WERI-Rb-1 (cell line): ENCODE data around the gene HSPB6.
A peak's percentile ranks its signal among the peaks of the same experiment; 100 is the strongest.

Experiments used
- DNase-seq: peaks from one replicate; pipeline ENCODE4 v3.0.0-alpha.2; 2020
- H3K27ac ChIP-seq: fragments of 250-450 bp; sonication (Bioruptor Pico); 2 replicates; pipeline ENCODE4 v1.5.1; 2020; ENCODE audit warnings: mild to moderate bottlenecking, moderate library complexity
- H3K27me3 ChIP-seq: fragments of 250-450 bp; sonication (Bioruptor Pico); 2 replicates; pipeline ENCODE4 v1.5.1; 2021; ENCODE audit warnings: mild to moderate bottlenecking, low read depth, moderate library complexity; ENCODE audit not compliant: insufficient read depth, severe bottlenecking
- H3K36me3 ChIP-seq: fragments of 250-450 bp; sonication (Bioruptor Pico); 2 replicates; pipeline ENCODE4 v1.5.1; 2020; ENCODE audit warnings: mild to moderate bottlenecking, moderate library complexity
- H3K4me3 ChIP-seq: 2 replicates; pipeline ENCODE4 v1.5.1; 2011; ENCODE audit warnings: low read depth, mild to moderate bottlenecking, control low read depth, low read length
- H3K9me3 ChIP-seq: fragments of 250-450 bp; sonication (Bioruptor Pico); 2 replicates; pipeline ENCODE4 v1.5.1; 2021; ENCODE audit warnings: mild to moderate bottlenecking, moderate library complexity; ENCODE audit not compliant: severe bottlenecking
- TF ChIP-seq, protein P1 (sequence below): IDR thresholded peaks from 2 replicates; pipeline ENCODE4 v1.5.1; 2011; ENCODE audit warnings: low read depth, mild to moderate bottlenecking, control low read depth, inconsistent platforms, low read length

HSPB6 gene

DNA sequence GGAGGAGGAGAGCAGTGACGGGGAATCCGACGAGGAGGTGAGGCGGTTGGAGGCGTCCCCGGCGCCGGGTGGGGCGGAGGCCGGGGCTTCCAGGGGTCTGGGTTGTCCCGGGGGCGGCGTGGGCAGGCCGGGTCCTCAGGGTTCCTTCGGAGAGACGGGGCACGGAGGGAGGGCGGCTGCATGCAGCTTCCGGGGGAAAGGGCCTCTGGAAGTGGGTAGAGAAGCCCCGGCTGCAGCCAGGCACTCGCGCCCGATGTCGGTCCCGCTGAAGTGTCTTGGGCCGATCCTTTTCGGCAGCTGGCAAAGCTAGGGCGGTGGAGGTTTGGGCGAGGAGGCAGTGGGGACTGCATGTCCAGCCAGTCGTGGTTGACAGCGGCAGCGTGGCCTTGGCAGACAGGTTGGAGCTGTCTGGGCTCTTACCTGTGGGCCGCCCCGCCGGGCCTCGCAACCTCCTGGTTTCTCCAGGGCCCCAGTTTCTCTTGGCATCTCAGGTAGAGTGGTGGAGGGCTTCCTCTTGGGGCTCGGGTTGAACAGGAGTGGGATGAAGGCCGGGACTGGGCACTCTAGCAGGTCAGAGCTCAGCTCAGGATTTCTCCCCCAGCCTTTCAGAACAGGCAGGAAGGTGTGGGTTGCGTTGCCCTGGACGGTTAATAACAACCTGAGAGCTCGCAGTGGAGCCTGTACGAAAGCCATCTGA is 38.3 kb downstream of the HSPB6 start:
- TF ChIP-seq, protein P1, sequence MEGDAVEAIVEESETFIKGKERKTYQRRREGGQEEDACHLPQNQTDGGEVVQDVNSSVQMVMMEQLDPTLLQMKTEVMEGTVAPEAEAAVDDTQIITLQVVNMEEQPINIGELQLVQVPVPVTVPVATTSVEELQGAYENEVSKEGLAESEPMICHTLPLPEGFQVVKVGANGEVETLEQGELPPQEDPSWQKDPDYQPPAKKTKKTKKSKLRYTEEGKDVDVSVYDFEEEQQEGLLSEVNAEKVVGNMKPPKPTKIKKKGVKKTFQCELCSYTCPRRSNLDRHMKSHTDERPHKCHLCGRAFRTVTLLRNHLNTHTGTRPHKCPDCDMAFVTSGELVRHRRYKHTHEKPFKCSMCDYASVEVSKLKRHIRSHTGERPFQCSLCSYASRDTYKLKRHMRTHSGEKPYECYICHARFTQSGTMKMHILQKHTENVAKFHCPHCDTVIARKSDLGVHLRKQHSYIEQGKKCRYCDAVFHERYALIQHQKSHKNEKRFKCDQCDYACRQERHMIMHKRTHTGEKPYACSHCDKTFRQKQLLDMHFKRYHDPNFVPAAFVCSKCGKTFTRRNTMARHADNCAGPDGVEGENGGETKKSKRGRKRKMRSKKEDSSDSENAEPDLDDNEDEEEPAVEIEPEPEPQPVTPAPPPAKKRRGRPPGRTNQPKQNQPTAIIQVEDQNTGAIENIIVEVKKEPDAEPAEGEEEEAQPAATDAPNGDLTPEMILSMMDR, result no peak
- Histone ChIP-seq H3K36me3 (peaks cover 35% of the 10 kb centered on the region), H3K9me3 (no peaks in the 10 kb centered on the region), H3K27ac (peak overlapping the region; percentile 67), H3K4me3 (peak overlapping the region; percentile 89), H3K27me3 (no peaks in the 10 kb centered on the region)
- DNase-seq, result no peak

DNA sequence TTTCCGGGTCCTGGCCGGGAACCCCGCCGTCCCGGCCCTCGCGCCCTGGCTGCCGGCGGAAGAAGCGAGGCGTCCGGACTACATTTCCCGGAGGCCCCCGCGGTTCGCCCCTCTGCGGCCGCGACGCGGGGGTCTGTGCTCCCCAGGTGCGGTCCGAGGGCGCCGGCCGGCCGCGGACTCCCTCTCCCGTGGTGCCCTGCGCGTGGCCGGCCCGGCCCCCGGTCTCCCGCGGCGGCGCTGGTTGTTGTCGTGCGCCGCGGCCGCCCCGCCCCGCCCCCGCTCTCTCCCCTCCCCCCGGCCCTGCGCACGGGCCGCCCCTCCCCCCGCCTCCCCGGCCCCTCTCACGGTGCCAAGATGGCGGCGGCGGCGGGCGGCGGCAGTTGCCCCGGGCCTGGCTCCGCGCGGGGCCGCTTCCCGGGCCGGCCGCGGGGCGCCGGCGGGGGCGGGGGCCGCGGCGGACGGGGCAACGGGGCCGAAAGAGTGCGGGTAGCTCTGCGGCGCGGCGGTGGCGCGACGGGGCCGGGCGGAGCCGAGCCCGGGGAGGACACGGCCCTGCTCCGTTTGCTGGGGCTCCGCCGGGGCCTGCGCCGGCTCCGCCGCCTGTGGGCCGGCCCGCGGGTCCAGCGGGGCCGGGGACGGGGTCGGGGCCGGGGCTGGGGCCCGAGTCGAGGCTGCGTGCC is 39.0 kb downstream of the HSPB6 start, which contains the start of gene KMT2B:
Gene KMT2B, plus strand, starts transcription at position 339 of the 680 bp plus-strand sequence. Its CDS starts 16 bp downstream, at position 355.
- H3K27me3 ChIP-seq, result no peaks in the 10 kb centered on the region
- TF ChIP-seq, protein P1, result no peak
- no peaks in the 10 kb centered on the region for H3K9me3 ChIP-seq
- H3K36me3 ChIP-seq, result peaks cover 28% of the 10 kb centered on the region
- peak within 1 kb of the TSS; percentile 89 for H3K4me3 ChIP-seq
- peak within 1 kb of the TSS; percentile 93 for H3K27ac ChIP-seq
- peak; percentile 97 for DNase-seq

DNA sequence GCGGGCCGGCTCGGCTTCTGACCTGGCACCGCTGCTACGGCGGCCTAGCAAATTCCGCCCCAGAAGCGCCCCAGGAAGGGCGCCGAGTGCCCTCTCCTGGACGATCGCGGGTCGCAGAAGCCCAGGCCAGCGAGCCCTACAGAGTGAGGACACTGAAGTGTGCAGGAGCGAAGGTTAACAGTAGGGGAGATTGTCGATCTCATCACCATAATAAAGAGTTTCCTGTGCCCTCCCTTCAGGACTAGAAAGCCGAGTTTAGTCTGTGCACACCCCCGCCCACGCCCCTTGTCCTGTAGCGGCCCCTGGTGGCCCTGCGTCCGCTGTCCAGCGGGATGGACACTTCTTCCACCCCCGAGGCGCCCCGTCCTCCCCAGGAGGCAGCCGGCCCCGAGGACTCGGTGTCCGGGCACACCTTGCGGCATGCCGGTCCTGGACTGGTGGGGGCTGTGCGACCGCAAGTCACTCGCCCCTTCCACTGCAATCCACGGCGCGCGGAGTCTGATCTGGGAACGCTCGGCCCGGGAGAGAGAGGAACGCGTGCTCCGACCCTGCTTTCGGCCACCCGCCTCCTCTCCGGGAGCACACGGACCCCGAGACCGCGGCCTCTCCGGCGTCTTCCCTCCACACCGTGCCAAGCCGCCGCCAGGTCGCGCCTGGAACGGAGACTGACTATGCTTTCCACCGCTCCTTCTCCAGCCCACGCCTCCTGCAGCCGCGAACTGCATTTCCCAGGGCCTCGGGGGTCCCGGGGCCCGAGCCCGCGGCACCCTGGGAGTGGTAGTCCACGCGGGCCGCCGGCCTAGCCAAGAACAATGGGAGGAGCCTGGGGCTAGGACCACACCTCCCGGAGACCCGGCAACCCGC is 39.8 kb downstream of the HSPB6 start:
- H3K36me3 ChIP-seq, result peaks cover 20% of the 10 kb centered on the region
- TF ChIP-seq, protein P1, result peak; percentile 81
- no peaks in the 10 kb centered on the region for H3K9me3 ChIP-seq
- peak; percentile 92 for DNase-seq
- peak overlapping the region; percentile 93 for H3K27ac ChIP-seq
- H3K4me3 ChIP-seq, result peak overlapping the region; percentile 63
- no peaks in the 10 kb centered on the region for H3K27me3 ChIP-seq

DNA sequence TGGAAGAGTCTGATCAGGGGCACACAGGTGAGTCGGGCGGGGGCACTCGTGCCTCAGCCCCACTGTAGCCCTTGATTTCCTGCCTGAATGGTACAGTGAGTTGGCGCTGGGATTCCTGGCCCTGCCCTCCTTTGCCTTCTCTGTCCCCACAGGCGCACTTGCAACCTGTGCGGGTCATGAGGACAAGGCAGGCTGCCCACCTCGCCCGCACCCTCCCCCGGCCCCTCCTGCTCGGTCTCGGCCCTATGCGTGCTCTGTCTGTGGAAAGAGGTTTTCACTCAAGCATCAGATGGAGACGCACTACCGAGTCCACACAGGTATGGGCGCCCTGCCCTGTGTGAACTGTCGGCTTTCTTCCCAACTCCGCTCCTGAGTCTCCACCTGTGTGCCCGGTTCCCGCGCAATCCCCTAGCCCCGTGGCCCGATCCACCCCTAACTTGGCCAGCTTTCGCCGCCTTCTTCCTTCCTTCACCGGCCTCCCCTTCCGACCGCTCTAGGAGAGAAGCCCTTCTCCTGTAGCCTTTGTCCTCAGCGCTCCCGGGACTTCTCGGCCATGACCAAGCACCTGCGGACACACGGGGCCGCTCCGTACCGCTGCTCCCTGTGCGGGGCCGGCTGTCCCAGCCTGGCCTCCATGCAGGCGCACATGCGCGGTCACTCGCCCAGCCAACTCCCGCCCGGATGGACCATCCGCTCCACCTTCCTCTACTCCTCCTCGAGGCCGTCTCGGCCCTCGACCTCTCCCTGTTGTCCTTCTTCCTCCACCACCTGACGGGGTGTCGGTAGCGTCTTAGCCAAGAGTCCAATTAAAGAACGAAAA is 40.6 kb downstream of the HSPB6 start:
- Histone ChIP-seq H3K27ac (peak overlapping the region; percentile 93), H3K4me3 (peak overlapping the region; percentile 63), H3K36me3 (peaks cover 12% of the 10 kb centered on the region), H3K27me3 (no peaks in the 10 kb centered on the region), H3K9me3 (no peaks in the 10 kb centered on the region)
- DNase-seq, result no peak
- TF ChIP-seq, protein P1, result 0 out of 2 replicates have a peak, but pooled peaks have one; percentile 0

DNA sequence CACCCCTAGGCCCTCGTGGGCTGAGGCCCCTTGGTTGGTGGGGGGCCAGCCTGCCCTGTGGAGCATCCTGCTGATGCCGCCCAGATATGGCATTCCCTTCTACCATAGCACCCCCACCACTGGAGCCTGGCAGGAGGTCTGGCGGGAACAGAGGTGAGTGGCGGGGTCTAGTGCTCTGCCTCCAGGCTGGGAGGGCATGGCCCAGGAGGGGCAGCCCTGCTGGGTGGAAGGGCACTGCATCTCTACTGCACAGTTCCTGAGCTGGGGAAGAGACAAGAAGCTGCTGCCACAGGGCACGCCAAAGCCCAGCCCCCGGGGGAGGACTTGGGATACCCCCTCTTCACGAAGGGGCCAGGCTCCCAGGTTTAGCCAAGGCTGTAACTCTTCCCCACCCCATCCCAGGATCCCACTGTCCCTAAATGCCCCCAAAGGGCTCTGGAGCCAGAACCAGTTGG is 41.4 kb downstream of the HSPB6 start:
- no peak for DNase-seq
- H3K27me3 ChIP-seq, result no peaks in the 10 kb centered on the region
- no peaks in the 10 kb centered on the region for H3K9me3 ChIP-seq
- peak overlapping the region; percentile 63 for H3K4me3 ChIP-seq
- H3K36me3 ChIP-seq, result peaks cover 10% of the 10 kb centered on the region
- TF ChIP-seq, protein P1, result no peak
- peak overlapping the region; percentile 93 for H3K27ac ChIP-seq
